HG03095 (cell line): ENCODE results near the gene ESR2.

Source experiments
- ATAC-seq: cut with Tn5 transposase; IDR thresholded peaks from one replicate; pipeline ENCODE4 v1.9.1; 2021; ENCODE audit warnings: moderate library complexity; ENCODE audit not compliant: unreplicated experiment

The ESR2 gene

DNA sequence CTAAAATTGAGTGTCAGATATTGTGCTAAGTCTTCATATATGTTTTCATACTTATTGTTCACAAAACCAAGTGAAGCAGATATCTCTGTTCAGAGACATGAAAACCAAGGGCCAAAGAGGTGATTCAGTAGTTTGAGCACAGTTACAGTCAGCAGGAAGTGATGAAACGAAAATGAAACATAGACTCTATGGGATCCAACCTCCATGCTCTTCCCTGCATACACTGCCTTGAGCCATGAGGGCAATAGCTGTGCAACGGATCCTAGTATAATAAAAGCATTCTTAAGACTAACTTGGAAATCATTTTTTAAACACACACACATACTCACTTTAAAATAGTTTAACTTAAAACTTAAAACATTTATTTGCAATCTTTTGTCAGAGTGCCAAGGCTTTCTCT lies 27.9 kb downstream of the ESR2 start:
- ATAC-seq, result no peak

DNA sequence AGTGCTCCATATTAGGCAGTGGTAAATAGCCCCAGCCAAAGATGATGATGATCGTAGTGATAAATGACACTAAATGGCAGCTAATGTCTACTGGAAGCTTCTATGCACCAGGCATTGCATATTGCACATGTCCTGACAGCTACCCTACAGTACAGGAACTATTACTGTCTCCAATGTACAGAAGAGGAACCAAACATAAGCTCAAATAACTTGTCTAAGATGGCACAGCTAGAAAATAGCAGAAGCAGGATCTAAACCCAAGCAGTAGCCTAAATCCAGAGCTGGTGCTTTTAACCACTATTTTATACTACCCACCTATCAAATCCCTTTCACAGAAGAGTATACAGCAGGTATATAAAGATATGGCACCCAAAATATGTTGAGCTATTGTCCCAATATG lies 28.9 kb downstream of the ESR2 start:
- no peak for ATAC-seq

DNA sequence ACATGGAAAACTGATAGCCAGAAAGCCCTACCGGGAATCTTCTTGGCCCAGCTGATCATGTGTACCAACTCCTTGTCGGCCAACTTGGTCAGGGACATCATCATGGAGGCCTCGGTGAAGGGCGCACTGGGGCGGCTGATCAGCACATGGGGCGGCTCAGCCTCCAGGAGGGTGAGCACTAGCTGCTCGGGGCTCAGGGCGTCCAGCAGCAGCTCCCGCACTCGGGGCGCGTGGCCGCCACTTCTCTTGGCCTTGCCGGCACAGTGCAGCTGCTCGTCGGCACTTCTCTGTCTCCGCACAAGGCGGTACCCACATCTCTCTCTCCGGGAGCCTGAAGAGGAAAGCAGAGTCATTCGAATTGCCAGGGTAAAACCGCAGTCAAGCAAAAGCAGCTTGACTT lies 33.8 kb downstream of the ESR2 start:
- no peak for ATAC-seq

DNA sequence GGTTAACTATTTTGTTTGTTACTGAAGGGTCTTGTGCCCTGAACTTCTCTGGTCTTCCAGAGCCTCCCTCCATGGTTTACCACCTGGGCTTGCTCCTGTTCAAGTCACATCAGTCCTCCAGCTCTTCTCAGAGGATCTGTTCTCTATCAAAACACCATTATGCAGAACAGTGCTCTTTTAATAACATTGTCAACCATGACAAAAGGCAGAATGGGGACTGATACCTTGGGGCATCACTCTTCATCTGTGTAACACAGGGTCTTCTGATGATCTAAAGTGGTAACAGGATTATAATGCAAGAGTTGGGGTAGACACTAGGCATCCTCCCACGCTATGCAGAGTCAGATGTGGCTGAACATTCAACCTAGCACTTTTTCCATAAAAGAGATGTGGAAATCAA lies 38.4 kb downstream of the ESR2 start:
- no peak for ATAC-seq

DNA sequence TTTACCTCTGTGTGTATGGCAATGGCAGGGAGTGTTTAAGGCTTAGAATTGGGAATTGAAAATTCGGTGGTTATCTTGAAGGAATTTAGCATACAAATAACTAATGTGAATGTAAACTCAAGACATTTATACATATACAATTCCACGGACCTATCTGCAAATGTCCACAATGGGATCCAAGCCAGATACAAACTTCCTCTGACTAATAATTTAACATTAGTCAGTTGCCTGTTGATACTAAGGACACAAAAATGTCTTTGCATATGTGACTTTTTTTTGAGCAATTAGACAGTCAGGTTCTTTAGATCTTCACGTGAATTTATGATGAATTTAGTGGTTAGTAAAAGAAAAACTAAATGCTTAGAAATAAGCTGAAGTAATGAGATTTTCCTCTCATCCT lies 40.5 kb downstream of the ESR2 start:
- ATAC-seq, result no peak

DNA sequence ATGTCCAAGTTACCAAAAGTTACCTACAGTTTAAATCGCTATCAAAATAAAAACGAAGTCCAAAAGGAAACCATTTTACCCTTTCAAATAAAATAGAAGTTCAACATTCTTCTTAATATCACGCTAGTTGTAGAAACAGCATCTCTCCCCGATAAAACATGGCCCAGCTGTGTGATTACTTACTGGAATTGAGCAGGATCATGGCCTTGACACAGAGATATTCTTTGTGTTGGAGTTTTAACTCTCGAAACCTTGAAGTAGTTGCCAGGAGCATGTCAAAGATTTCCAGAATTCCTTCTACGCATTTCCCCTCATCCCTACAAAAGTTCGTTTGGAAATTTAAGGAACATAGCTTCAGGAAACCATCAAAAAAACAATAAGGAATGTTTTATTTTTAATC lies 44.8 kb downstream of the ESR2 start:
- no peak for ATAC-seq

DNA sequence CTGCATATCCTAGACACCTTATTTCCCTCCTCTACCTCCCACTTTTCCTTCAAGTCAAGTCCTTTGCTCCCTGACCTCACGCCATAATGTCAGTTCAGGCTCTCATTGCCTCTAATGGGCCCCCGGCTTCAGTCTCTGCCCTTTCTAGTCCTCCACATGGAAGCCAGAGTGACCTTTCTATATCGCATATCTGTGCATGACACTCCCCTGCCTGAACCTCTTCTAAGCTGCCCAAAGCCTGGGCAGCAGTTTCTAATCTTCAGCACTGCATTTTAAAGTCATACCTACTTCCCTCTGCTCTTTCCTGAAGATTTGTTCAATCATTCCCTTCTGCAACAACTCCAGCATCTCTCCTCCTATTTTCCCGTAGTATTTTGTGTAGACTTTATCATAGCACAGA lies 45.5 kb downstream of the ESR2 start:
- no peak for ATAC-seq

DNA sequence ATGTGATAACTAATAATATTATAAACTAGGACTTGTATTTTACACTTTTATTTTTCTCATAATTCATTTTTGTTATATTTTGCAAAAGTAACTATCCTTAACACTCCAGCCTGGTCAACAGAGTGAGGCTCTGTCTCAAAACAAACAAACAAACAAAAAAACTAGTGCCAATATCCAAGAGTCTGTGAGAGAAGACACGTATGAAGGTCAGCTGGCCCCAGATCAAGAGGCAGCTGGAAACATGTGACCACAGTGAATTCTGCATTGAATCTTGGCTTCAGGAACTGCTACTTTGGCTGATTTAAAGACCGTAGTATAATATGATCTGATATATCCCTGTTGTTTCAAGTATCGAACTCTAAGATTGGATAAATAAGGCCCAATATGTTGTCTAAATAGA lies 47.0 kb downstream of the ESR2 start:
- no peak for ATAC-seq

DNA sequence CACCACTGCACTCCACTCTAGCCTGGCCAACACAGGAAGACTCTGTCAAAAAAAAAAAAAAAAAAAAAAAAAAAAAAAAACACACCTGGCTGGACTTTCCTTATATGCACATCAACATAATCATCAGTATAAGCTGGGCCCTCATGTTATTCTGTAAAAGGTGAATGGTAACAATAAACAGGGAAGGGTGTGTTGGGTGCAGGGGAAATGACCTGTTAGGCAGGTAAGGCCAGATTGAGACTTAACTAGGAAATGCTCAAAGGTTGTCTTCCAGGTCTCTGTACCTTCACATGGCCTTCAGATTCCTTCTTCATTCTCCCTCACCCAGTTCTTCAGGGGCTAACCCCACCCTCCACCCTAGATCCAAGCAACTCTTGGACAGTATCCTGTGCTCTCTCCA lies 47.5 kb downstream of the ESR2 start:
- ATAC-seq, result no peak

DNA sequence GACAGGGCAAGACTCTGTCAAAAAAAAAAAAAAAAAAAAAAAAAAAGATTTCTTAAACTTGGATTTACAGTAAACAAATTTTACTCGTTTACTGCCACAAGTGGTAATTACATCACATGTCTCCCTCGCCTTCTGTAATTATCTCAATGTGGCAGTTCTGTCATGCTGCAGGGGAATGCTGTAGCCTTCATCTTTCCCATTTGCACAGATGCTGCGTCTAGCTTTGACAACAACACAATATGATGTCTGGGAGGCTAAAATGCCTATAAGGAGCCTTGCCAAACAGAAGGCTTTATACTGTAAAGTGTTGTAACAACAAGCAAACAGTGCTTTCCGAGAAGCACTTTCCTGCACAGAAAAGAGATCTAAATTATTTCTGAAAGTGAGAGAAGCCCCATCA lies 48.7 kb downstream of the ESR2 start:
- no peak for ATAC-seq

DNA sequence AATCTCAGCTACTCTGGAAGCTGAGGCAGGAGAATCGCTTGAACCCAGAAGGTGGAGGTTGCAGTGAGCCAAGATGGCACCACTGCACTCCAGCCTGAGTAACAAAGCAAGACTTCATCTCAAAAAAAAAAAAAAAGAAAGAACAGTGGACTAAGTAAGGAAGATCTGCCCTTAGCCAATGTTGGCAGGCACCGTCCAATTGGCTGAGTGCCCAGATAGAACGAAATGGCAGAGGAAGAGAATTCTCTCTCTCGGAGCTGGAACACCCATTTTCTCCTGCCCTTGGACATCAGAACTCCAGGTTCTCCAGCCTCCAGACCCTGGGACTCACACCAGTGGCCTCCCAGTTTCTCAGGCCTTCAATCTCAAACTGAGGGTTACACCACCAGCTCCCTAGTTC lies 49.9 kb downstream of the ESR2 start:
- no peak for ATAC-seq

DNA sequence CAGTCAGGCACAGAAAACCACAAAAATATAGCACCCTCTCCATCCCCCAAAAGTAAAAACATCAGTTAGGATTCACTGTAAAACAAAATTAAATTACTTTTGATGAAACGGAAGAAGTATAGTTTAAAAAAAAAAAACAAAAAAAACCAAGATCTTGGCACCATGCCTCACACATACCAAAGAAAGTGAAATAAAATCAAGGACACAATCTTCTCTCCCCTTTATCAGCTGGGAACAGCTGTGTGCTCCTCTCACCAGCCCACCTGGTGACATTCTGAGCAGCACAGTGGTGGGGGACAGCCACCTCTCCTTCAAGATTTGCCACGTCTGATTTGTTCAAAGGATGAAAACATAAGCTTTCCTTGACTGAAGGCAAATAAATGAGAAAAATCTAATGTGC lies 55.5 kb downstream of the ESR2 start:
- ATAC-seq, result no peak

DNA sequence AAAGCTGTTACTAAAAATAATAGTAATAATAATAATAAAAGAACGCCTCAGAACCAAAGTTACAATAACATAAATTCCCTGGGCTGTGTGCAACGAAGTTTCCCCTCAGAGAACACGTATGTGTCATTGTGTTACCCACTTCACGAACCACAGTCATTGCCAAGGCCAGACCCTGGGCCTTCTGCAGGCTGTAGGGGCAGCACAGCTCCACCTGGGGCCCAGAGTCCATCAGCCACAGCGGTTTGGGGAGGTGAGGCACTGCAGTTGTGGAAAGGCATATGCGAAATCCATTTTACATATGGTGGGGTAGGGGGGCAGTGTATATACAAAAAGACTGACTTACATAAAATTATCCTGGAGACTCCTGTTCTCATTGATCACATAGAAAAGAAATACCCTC lies 56.1 kb downstream of the ESR2 start:
- ATAC-seq, result no peak

DNA sequence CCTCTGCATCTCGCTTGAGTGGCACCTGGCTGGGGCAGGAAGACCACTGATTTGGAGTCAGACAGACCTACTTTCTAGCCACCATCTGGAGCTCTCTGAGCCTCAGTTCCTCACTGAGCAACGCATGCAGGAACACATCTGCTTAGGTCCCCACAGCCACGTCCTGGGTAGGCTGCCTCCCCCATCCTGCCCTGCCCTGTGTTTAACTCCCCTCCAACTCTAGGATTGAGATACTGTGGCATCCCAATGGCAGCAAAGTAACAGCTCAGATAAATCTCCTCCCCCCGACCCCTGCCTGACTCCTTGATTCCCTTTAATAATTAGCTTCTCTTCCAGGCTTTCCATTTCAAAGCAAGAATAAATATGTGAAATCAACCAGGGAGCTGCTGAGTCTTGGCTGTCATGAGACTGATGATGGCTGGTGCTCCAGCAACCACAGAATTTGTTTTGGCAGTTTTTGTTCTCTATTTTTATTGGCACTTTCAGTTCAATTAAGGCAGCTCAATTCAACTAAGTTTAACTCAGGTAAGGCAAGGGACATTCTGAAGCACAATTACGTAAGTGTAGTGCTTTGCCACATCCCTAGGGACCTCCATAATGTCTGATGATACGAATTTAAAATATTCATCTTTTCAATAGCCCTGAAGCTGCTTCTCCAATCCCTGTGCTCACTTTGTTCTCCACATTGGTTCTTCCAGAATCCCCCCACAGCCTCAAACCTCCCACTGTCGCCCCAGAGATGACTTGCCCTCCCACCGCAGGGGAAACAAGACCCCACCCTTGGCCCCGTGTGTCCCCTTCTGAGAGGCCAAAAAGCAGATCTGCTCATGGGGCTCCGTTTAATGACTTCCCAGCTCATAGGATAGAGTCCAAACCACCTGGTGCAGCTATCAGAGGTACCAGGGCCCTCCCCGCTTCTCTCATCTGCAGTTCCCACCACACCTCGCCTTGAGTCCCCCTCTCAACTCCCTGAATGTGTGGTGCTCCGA lies 58.2 kb downstream of the ESR2 start:
- ATAC-seq, result peak; percentile 68

DNA sequence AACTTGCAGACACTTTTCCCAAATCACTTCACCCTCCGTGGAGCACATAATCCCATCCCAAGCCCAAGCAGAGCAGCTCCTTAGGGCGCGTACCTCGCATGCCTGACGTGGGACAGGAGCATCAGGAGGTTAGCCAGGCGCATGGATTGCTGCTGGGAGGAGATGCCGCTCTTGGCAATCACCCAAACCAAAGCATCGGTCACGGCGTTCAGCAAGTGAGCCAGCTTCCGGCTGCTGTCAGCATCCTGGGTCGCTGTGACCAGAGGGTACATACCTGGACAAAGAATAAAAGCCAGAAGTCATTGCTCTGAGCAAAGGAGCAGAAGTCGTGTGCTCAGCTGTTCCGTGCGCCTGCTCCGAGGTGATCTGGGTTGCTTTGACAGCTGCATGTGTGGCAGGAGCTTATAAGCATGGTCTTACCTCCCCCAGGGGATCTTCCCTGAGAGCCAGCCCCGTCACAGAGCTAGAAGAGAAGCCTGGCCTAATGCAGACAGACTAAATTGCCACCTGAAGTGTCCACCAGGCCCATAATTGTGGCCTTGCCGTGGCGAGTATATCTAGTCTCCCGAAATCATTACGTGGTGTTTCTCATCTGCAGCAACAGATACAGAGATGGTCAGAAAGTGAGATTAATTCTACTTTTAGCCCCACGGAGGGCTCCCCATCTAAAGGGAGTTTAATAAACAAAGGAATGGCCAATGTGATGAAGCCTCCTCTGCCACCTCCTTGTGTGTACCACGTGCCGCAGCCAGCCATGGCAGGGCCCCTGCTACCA lies 59.1 kb downstream of the ESR2 start:
- ATAC-seq, result no peak

DNA sequence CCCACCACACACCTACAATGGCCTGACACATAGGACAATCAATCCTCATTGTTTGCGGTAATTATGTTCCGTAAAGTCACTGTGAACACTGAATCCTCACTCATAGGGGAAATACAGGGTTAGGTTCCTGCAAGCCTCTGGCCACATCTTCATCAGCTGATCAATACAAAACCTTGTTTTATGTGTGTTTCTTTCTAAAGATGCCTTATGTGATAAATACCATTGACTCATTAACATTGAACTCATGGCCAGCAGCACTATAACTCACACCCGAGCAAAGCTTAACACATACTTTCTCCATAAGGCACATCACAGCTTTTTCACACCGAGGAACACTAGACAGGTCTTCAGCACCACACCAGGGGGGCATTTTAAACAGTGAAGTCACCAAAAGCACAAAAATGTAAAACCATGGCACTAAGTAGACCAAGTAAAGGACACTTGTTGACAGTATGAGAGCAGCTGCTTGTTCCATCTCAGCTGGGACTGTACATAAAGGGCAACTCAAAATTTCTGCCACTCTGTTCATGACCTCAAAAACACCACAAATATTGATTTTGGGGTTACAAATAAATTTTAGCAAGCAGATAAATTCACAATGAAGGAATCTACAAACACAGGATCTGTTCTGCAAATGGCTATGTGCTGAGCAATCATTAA lies 60.5 kb downstream of the ESR2 start:
- no peak for ATAC-seq

DNA sequence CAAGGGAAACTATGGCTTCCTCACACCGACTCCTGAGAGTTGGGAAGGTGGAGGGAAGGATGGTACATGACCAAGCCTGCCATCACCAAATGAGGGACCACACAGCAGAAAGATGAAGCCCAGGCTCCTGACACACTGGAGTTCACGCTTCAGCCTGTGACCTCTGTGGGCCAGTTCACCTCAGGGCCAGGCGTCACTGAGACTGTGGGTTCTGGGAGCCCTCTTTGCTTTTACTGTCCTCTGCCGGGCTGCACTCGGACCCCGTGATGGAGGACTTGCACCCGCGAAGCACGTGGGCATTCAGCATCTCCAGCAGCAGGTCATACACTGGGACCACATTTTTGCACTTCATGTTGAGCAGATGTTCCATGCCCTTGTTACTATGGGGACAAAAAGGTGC lies 61.2 kb downstream of the ESR2 start:
- no peak for ATAC-seq

DNA sequence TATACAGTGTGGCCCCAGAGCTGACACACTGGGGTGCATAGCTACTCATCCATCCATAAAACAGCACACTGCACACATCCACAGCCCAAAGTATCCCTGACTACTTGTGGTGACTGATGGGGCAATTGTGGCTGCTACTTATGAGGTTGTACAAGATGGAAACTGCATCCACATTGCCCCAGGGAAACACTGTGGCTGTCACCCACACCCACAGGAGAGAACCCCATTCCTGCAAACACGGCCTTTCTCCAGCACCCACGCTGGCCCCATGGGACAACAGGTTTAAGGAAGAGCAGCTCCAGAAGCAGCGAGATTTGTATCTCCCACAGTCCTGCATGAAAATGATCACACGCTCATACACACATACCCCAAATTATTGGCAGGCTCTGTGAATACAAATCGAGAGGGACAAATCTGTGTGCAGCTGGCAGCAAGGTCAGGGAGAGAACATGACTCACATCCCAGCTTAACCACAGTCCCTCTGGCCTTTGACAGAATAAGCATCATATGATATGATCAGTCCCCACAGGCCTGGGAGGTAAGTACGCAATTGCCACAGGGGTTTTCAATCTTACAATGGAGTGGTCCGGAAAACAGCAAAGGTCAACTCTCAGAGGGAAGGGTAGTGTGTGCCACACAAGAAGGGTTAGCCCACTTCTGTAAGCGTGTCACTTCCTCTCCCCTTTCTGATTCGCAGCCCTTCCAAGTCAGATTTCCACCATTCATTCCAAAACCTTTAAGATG lies 61.9 kb downstream of the ESR2 start:
- peak; percentile 27 for ATAC-seq

DNA sequence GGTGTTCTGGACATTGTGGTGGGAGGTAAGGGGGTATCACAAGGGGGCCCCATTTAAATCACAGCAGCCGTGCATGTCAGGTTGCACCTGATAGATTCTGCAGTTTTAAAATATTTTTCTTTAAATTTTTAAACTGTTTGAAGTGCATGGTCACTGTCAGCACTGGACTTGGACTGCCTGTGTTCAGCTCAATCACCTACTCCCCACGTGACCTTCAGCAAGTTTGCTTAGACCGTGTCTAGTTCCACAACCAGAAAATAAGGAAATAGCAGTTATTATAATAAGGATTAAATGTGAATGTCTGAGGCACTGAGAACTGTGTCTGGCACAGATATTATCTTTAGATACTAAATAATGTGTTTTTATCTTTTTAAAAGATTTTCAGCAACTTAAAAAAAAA lies 64.7 kb downstream of the ESR2 start:
- no peak for ATAC-seq

DNA sequence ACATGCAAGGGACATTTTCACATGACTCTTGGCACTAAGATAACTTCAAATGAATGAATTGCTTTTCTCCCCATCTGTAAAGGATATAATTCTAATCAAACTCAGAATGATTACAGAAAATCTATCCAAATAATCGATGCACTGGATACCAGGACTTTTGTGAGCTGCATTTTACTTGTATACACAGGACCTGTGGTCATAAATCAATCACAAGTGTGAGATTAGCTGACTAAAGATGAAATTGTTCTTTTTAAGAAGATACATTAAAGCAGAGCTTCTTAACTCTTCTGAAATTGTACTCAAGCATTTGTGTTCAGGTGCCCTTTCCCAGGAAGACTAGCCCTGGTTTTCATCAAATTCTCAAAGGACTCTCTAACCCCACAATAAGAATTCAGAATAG lies 66.3 kb downstream of the ESR2 start:
- no peak for ATAC-seq

DNA sequence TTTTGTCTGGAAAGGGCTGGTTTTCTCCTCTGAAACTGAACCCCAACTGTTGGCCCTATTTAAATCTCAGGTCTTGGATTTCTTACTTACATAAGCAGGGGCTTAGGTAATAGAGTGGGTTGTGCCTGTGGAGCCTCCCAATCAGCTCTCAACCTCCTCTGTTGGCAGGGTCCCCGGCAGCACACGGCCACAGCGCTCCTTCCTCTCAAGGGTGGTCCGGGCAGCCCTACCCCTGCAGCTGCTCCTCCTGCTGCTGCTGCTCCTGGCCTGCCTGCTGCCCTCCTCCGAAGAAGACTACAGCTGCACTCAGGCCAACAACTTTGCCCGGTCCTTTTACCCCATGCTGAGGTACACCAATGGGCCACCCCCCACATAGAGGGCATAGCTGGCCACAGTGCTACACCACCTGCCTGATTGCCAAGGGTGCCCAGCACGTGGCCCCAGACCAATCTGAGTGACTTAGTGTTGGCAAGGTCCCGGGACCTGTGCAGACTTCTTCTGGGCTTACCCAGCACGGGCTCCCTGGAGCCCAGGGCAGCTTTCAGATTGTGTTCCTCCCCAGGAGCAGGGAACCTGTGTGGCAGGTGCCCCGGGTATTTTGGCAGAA lies 68.9 kb downstream of the ESR2 start:
- ATAC-seq, result no peak
